Measurements from ENCODE around the gene CACNG3.
"Not testable (repeated sequence)": the region's sequence is repeated elsewhere in the genome, so short reads cannot be mapped to it uniquely, and the experiment has no call there.

Gene CACNG3

GRCh38 chr16:24279982-24280515, 23.9 kb downstream of the CACNG3 start:
- 76 to 91% methylated on average over 6 to 8 of the region's 8 CpGs for WGBS, 2 experiments (ENCODE audit: insufficient coverage in 2 of 2)
- Histone ChIP-seq H3K9me3 (ENCODE audit: control insufficient read depth, low read length) (no peaks in the 10 kb centered on the region), H3K36me3 (ENCODE audit: control insufficient read depth, insufficient read depth, low read length) (no peaks in the 10 kb centered on the region), H3K27ac (ENCODE audit: low read depth, low read length, severe bottlenecking) (no peak overlapping the region), H3K4me1 (ENCODE audit: control insufficient read depth, insufficient read depth, low read length, poor library complexity, severe bottlenecking) (no peaks in the 10 kb centered on the region), H3K4me3 (ENCODE audit: extremely low read depth, insufficient read depth, low read length, poor library complexity, severe bottlenecking) (no peak overlapping the region)

- WGBS, 2 experiments (ENCODE audit: insufficient coverage in 2 of 2): 89 to 100% methylated on average over 1 of the region's 4 CpGs
- no peaks in the 10 kb centered on the region for H3K4me1 ChIP-seq (ENCODE audit: control insufficient read depth, insufficient read depth, low read length, poor library complexity, severe bottlenecking)
- H3K27ac ChIP-seq (ENCODE audit: low read depth, low read length, severe bottlenecking): no peak overlapping the region
- no peaks in the 10 kb centered on the region for H3K36me3 ChIP-seq (ENCODE audit: control insufficient read depth, insufficient read depth, low read length)
- H3K9me3 ChIP-seq (ENCODE audit: control insufficient read depth, low read length): no peaks in the 10 kb centered on the region
- H3K4me3 ChIP-seq (ENCODE audit: extremely low read depth, insufficient read depth, low read length, poor library complexity, severe bottlenecking): no peak overlapping the region
Observed at GRCh38 chr16:24281466-24281865, 25.3 kb downstream of the CACNG3 start.

DNA sequence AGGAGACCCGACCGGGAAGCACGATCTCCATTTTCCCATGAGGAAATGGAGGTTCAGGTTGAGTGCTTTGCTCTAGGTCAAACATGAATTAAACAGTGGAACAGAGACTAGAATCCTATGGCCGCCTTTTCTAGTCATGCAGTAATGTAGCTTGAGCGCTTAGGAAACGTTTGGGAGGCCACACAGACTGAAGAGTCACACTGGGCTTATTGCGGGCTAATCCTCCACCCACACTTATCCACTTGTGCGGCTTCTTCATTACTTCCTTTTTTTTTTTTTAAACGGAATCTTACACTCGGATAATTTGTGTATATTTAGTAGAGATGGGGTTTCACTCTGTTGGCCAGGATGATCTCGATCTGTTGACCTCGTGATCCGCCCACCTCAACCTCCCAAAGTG, 26.0 kb downstream of the CACNG3 start:
- 82 to 84% methylated on average over 4 to 9 of the region's 13 CpGs for WGBS, 2 experiments (ENCODE audit: insufficient coverage in 2 of 2)
- Histone ChIP-seq H3K4me3 (ENCODE audit: extremely low read depth, insufficient read depth, low read length, poor library complexity, severe bottlenecking) (no peak overlapping the region), H3K36me3 (ENCODE audit: control insufficient read depth, insufficient read depth, low read length) (no peaks in the 10 kb centered on the region), H3K27ac (ENCODE audit: low read depth, low read length, severe bottlenecking) (no peak overlapping the region), H3K4me1 (ENCODE audit: control insufficient read depth, insufficient read depth, low read length, poor library complexity, severe bottlenecking) (no peaks in the 10 kb centered on the region), H3K9me3 (ENCODE audit: control insufficient read depth, low read length) (no peaks in the 10 kb centered on the region)

GRCh38 chr16:24286741-24287405, 30.7 kb downstream of the CACNG3 start:
- 81 to 85% methylated on average over 8 to 9 of the region's 9 CpGs for WGBS, 2 experiments (ENCODE audit: insufficient coverage in 2 of 2)
- H3K9me3 ChIP-seq (ENCODE audit: control insufficient read depth, low read length): no peaks in the 10 kb centered on the region
- H3K27ac ChIP-seq (ENCODE audit: low read depth, low read length, severe bottlenecking): no peak overlapping the region
- no peaks in the 10 kb centered on the region for H3K36me3 ChIP-seq (ENCODE audit: control insufficient read depth, insufficient read depth, low read length)
- H3K4me1 ChIP-seq (ENCODE audit: control insufficient read depth, insufficient read depth, low read length, poor library complexity, severe bottlenecking): no peaks in the 10 kb centered on the region
- no peak overlapping the region for H3K4me3 ChIP-seq (ENCODE audit: extremely low read depth, insufficient read depth, low read length, poor library complexity, severe bottlenecking)

DNA sequence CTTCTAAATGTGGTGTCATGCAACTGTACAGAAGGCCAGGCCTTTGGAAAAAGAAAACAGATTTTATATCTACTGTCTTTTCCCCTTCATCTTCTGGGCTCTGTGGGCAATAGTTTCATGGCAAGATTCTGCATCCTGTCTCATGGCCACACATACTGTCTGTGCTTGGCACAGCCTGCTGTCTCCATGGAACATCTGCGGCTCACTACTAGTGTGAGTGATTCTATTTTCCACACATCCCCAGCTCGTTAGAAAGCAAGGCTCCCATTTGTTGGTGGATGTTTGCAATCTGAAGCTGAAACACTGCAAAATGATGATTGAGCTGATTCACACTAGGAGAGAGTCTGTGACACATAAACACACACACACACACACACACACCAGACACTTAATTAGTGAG, 32.4 kb downstream of the CACNG3 start:
- Histone ChIP-seq H3K9me3 (ENCODE audit: control insufficient read depth, low read length) (no peaks in the 10 kb centered on the region), H3K36me3 (ENCODE audit: control insufficient read depth, insufficient read depth, low read length) (no peaks in the 10 kb centered on the region), H3K27ac (ENCODE audit: low read depth, low read length, severe bottlenecking) (no peak overlapping the region), H3K4me1 (ENCODE audit: control insufficient read depth, insufficient read depth, low read length, poor library complexity, severe bottlenecking) (no peaks in the 10 kb centered on the region), H3K4me3 (ENCODE audit: extremely low read depth, insufficient read depth, low read length, poor library complexity, severe bottlenecking) (no peak overlapping the region)
- 80 to 100% methylated on average over 1 of the region's 2 CpGs for WGBS, 2 experiments (ENCODE audit: insufficient coverage in 2 of 2)

- no peak overlapping the region for H3K4me3 ChIP-seq (ENCODE audit: extremely low read depth, insufficient read depth, low read length, poor library complexity, severe bottlenecking)
- no peaks in the 10 kb centered on the region for H3K9me3 ChIP-seq (ENCODE audit: control insufficient read depth, low read length)
- no peak overlapping the region for H3K27ac ChIP-seq (ENCODE audit: low read depth, low read length, severe bottlenecking)
- no peaks in the 10 kb centered on the region for H3K36me3 ChIP-seq (ENCODE audit: control insufficient read depth, insufficient read depth, low read length)
- no CpG with 5 or more reads among the region's 3 CpGs for WGBS, 2 experiments (ENCODE audit: insufficient coverage in 2 of 2)
- no peaks in the 10 kb centered on the region for H3K4me1 ChIP-seq (ENCODE audit: control insufficient read depth, insufficient read depth, low read length, poor library complexity, severe bottlenecking)
Observed at GRCh38 chr16:24289166-24289700, 33.1 kb downstream of the CACNG3 start.

GRCh38 chr16:24291932-24292331, 35.8 kb downstream of the CACNG3 start:
- no peaks in the 10 kb centered on the region for H3K36me3 ChIP-seq (ENCODE audit: control insufficient read depth, insufficient read depth, low read length)
- H3K27ac ChIP-seq (ENCODE audit: low read depth, low read length, severe bottlenecking): no peak overlapping the region
- H3K9me3 ChIP-seq (ENCODE audit: control insufficient read depth, low read length): no peaks in the 10 kb centered on the region
- WGBS, 2 experiments (ENCODE audit: insufficient coverage in 2 of 2): 78 to 82% methylated on average over 10 of the region's 10 CpGs
- H3K4me1 ChIP-seq (ENCODE audit: control insufficient read depth, insufficient read depth, low read length, poor library complexity, severe bottlenecking): no peaks in the 10 kb centered on the region
- H3K4me3 ChIP-seq (ENCODE audit: extremely low read depth, insufficient read depth, low read length, poor library complexity, severe bottlenecking): no peak overlapping the region

- H3K27ac ChIP-seq (ENCODE audit: low read depth, low read length, severe bottlenecking): no peak overlapping the region
- H3K4me1 ChIP-seq (ENCODE audit: control insufficient read depth, insufficient read depth, low read length, poor library complexity, severe bottlenecking): no peaks in the 10 kb centered on the region
- 85 to 91% methylated on average over 3 to 7 of the region's 7 CpGs for WGBS, 2 experiments (ENCODE audit: insufficient coverage in 2 of 2)
- no peaks in the 10 kb centered on the region for H3K9me3 ChIP-seq (ENCODE audit: control insufficient read depth, low read length)
- H3K36me3 ChIP-seq (ENCODE audit: control insufficient read depth, insufficient read depth, low read length): no peaks in the 10 kb centered on the region
- H3K4me3 ChIP-seq (ENCODE audit: extremely low read depth, insufficient read depth, low read length, poor library complexity, severe bottlenecking): no peak overlapping the region
Observed at GRCh38 chr16:24294131-24294530, 38.0 kb downstream of the CACNG3 start.

DNA sequence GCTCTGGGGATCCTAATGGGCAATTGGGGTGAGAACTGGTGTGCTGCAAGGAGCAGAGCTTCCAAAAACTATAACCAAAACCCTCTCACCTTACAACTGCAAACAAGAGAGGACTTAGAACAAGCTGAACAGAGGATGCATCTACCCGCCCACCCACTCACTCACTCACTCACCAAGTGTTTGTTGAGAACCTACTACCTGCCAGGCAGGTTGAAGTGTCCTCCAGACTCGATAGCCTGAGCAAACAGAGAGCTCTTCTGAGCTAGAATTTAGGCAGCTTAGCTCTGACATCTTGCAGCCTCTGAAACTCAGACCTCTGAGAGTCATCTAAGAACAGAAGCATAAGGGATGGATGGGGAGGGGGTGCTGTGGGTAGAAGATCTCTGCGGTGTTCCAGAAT, 41.2 kb downstream of the CACNG3 start:
- WGBS, 2 experiments (ENCODE audit: insufficient coverage in 2 of 2): 74 to 77% methylated on average over 2 of the region's 3 CpGs
- Histone ChIP-seq H3K27ac (ENCODE audit: low read depth, low read length, severe bottlenecking) (no peak overlapping the region), H3K4me3 (ENCODE audit: extremely low read depth, insufficient read depth, low read length, poor library complexity, severe bottlenecking) (no peak overlapping the region), H3K4me1 (ENCODE audit: control insufficient read depth, insufficient read depth, low read length, poor library complexity, severe bottlenecking) (no peaks in the 10 kb centered on the region), H3K36me3 (ENCODE audit: control insufficient read depth, insufficient read depth, low read length) (no peaks in the 10 kb centered on the region), H3K9me3 (ENCODE audit: control insufficient read depth, low read length) (no peaks in the 10 kb centered on the region)

GRCh38 chr16:24298548-24299167, 42.5 kb downstream of the CACNG3 start:
- no peaks in the 10 kb centered on the region for H3K36me3 ChIP-seq (ENCODE audit: control insufficient read depth, insufficient read depth, low read length)
- no peaks in the 10 kb centered on the region for H3K4me1 ChIP-seq (ENCODE audit: control insufficient read depth, insufficient read depth, low read length, poor library complexity, severe bottlenecking)
- H3K9me3 ChIP-seq (ENCODE audit: control insufficient read depth, low read length): no peaks in the 10 kb centered on the region
- WGBS, 2 experiments (ENCODE audit: insufficient coverage in 2 of 2): no CpG with 5 or more reads among the region's 5 CpGs
- no peak overlapping the region for H3K4me3 ChIP-seq (ENCODE audit: extremely low read depth, insufficient read depth, low read length, poor library complexity, severe bottlenecking)
- no peak overlapping the region for H3K27ac ChIP-seq (ENCODE audit: low read depth, low read length, severe bottlenecking)

DNA sequence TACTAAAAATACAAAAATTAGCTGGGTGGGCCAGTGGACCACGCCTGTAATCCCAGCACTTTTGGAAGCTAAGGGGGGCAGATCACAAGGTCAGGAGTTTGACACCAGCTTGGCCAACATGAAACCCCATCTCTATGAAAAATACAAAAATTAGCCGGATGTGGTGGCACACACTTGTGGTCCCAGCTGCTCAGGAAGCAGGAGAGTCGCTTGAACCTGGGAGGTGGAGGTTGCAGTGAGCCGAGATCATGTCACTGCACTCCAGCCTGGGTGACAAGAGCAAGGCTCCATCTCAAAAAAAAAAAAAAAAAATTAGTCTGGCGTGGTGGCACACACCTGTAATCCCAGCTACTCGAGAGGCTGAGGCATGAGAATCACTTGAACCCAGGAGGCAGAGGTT, 44.6 kb downstream of the CACNG3 start:
- 82 to 91% methylated on average over 3 to 4 of the region's 6 CpGs for WGBS, 2 experiments (ENCODE audit: insufficient coverage in 2 of 2)
- H3K4me3 ChIP-seq (ENCODE audit: extremely low read depth, insufficient read depth, low read length, poor library complexity, severe bottlenecking); H3K4me1 ChIP-seq (ENCODE audit: control insufficient read depth, insufficient read depth, low read length, poor library complexity, severe bottlenecking); H3K9me3 ChIP-seq (ENCODE audit: control insufficient read depth, low read length); H3K27ac ChIP-seq (ENCODE audit: low read depth, low read length, severe bottlenecking); H3K36me3 ChIP-seq (ENCODE audit: control insufficient read depth, insufficient read depth, low read length): not testable (repeated sequence)
